Psoas muscle (tissue), 8 donors: ENCODE measurements around the gene DNAAF3. TPM values are rescaled to one million over a fixed set of nuclear protein-coding genes. Genes with fewer than 3 reads are reported as not detected.

Source experiments
- ATAC-seq, 4 donors: fragments of 200-7000 bp; cut with Tn5 transposase; one replicate each; pipeline ENCODE4 v1.9.1; 2020; ENCODE audit warnings: moderate library complexity in 3 of 4, mild to moderate bottlenecking in 2 of 4
- DNase-seq, 2 donors: peaks; one replicate each; pipeline ENCODE4 v3.0.0-alpha.2; 2020
- H3K27ac ChIP-seq: fragments of 200-600 bp; one replicate; pipeline ENCODE4 v1.8.0; 2022
- H3K27me3 ChIP-seq, 3 donors: fragments of 200-600 bp in 1 of 3; one replicate each; pipeline versions ENCODE4 v1.6.1 to v1.8.0; 2013 to 2022; ENCODE audit warnings: low read length in 2 of 3, mild to moderate bottlenecking in 2 of 3, moderate library complexity in 1 of 3; ENCODE audit not compliant: insufficient read depth in 3 of 3
- H3K36me3 ChIP-seq, 2 donors: fragments of 200-600 bp in 1 of 2; one replicate each; pipeline versions ENCODE4 v1.6.1 to v1.8.0; 2013 to 2022; ENCODE audit warnings: low read depth in 1 of 2, mild to moderate bottlenecking in 1 of 2, moderate library complexity in 1 of 2; ENCODE audit not compliant: insufficient read depth in 1 of 2
- H3K4me1 ChIP-seq: fragments of 200-600 bp; one replicate; pipeline ENCODE4 v1.8.0; 2022
- H3K4me3 ChIP-seq: fragments of 200-600 bp; one replicate; pipeline ENCODE4 v1.8.0; 2022; ENCODE audit warnings: mild to moderate bottlenecking
- H3K9me3 ChIP-seq: fragments of 200-600 bp; one replicate; pipeline ENCODE4 v1.8.0; 2022
- CTCF ChIP-seq: fragments of 200-600 bp; IDR thresholded peaks from one replicate; pipeline ENCODE4 v1.8.0; 2022; ENCODE audit warnings: antibody characterized with exemption
- WGBS, 3 donors: extraction: QIAGEN DNeasy Blood & Tissue Kit; methylation state at CpG; one replicate each; pipeline versions ENCODE4 v1.1.6 to v1.1.7; 2013; 5-methylcytosine and 5-hydroxymethylcytosine counted together
- intact Hi-C, 2 donors: fragments of 100-400 bp; cut with DNase I; formaldehyde crosslinking; loops; one replicate each; pipeline versions ENCODE4 v1.11.0 to v1.14.2; 2022
- polyA plus RNA-seq, 3 donors: library from polyadenylated mRNA; stranded (reverse); fragments of 200-250 nt; gene quantifications; one replicate each; pipeline ENCODE4 v1.2.3, GENCODE V29; 2013
- total RNA-seq, 4 donors: library from RNA; stranded (reverse); fragmentation: NEBNext Ultra II Directional in 2 of 4; extraction: Animal tissue kit (Norgen Biotek cat#: 25700) in 2 of 4; gene quantifications; one replicate each; pipeline versions ENCODE4 v1.2.1 to v1.2.4, GENCODE V29; 2021 to 2023
- donor health status: healthy with polysubstance abuse.
- donor health status: DM: no; HTN: no; CAD: no; lungs with moderate emphysema.
- donor health status: Bipolar disorder and iron deficiency.
- donor health status: healthy.
- donor health status: DM: yes; HTN: yes; CAD: no.
- donor health status: DM: no; HTN: no; CAD: no.
- donor health status: DM: no; HTN: no; CAD: no.
- donor health status: DM: yes; HTN: yes; CAD: no.

The DNAAF3 gene
- total and polyA plus RNA-seq, 7 donors, result 0.06 to 0.47 (median 0.34) TPM; not detected in 4

GRCh38 chr19:55197528-55197927, 31.1 kb upstream of the DNAAF3 start:
- ATAC-seq, result peak in 3 of 4 donors; percentile 42 to 67 (median 62)
- intact Hi-C loops, result no loop called here
- WGBS, 3 donors, result 43 to 53% (median 46%) methylated on average over 4 of the region's 4 CpGs

GRCh38 chr19:55196803-55197202, 30.4 kb upstream of the DNAAF3 start:
- Histone ChIP-seq H3K4me3 (no peak overlapping the region), H3K27ac (no peak overlapping the region), H3K9me3 (no peaks in the 10 kb centered on the region), H3K36me3 (no peaks in the 10 kb centered on the region), H3K27me3 (peaks cover 0 to 28% (median 7%) of the 10 kb centered on the region in 3 donors), H3K4me1 (no peaks in the 10 kb centered on the region)
- 79 to 84% (median 83%) methylated on average over 10 of the region's 10 CpGs for WGBS, 3 donors
- TF ChIP-seq CTCF, result no peak
- intact Hi-C loops, result no loop called here
- DNase-seq (no peak), ATAC-seq (peak in 1 of 4 donors; percentile 49)

More at GRCh38 chr19:55197528-55197927, 31.1 kb upstream of the DNAAF3 start:
- H3K4me3 ChIP-seq, result no peak overlapping the region
- H3K27ac ChIP-seq, result no peak overlapping the region
- no peak for DNase-seq
- no peak for TF ChIP-seq CTCF
- H3K4me1 ChIP-seq, result no peaks in the 10 kb centered on the region
- no peaks in the 10 kb centered on the region for H3K36me3 ChIP-seq
- H3K27me3 ChIP-seq, result peaks cover 0 to 21% (median 10%) of the 10 kb centered on the region in 3 donors
- H3K9me3 ChIP-seq, result no peaks in the 10 kb centered on the region

GRCh38 chr19:55193481-55193880, 27.1 kb upstream of the DNAAF3 start:
- H3K36me3 ChIP-seq, result no peaks in the 10 kb centered on the region
- H3K27ac ChIP-seq, result no peak overlapping the region
- peaks cover 0 to 15% (median 2%) of the 10 kb centered on the region in 3 donors for H3K27me3 ChIP-seq
- 71 to 80% (median 72%) methylated on average over 12 of the region's 12 CpGs for WGBS, 3 donors
- no peak for DNase-seq
- no peak for TF ChIP-seq CTCF
- no peak overlapping the region for H3K4me3 ChIP-seq
- no peaks in the 10 kb centered on the region for H3K9me3 ChIP-seq
- intact Hi-C loops, result no loop called here
- ATAC-seq, result no peak
- no peaks in the 10 kb centered on the region for H3K4me1 ChIP-seq

- Histone ChIP-seq H3K9me3 (no peaks in the 10 kb centered on the region), H3K36me3 (no peaks in the 10 kb centered on the region), H3K4me1 (no peaks in the 10 kb centered on the region), H3K27ac (no peak overlapping the region), H3K4me3 (no peak overlapping the region), H3K27me3 (peaks cover 0 to 28% (median 5%) of the 10 kb centered on the region in 3 donors)
- ATAC-seq (peak in 3 of 4 donors; percentile 55 to 65 (median 61)), DNase-seq (peak; percentile 63 to 71)
- intact Hi-C loops, result no loop called here
- TF ChIP-seq CTCF, result no peak
- 51 to 58% (median 56%) methylated on average over 15 of the region's 15 CpGs for WGBS, 3 donors
Measured at GRCh38 chr19:55189403-55189835, 23.0 kb upstream of the DNAAF3 start.

- H3K4me3 ChIP-seq, result no peak overlapping the region
- H3K27ac ChIP-seq, result no peak overlapping the region
- no peak for TF ChIP-seq CTCF
- intact Hi-C loops, result no loop called here
- ATAC-seq (no peak), DNase-seq (no peak)
- 57 to 65% (median 59%) methylated on average over 8 of the region's 8 CpGs for WGBS, 3 donors
- H3K4me1 ChIP-seq, result no peaks in the 10 kb centered on the region
- H3K27me3 ChIP-seq, result peaks cover 0 to 28% (median 5%) of the 10 kb centered on the region in 3 donors
- H3K36me3 ChIP-seq, result no peaks in the 10 kb centered on the region
- H3K9me3 ChIP-seq, result no peaks in the 10 kb centered on the region
Measured at GRCh38 chr19:55188625-55189024, 22.2 kb upstream of the DNAAF3 start.
